ENCODE data around the gene TMEM266.

TMEM266 gene

DNA sequence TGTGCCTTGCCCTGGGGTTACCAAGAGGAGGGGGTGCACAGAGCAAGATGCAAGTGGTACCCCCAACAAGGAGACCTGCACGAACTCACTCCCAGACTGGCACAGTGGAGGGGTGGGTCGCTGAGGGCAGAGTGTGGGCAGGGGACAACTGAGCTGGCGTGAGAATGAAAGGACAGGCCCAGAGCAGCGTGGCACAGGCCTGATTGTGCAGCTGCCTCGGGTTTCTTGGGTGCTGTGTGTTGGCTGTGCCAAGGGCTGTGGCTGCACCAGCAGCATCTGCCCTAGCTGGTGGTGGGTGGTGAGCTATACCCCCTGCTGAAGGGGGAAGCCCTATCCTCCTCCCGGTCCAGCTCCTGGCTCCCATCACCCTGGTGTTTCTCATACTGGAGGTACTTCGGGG lies 92.4 kb downstream of the TMEM266 start:
- Mint-ChIP-seq H3K36me3 (ENCODE audit: low read depth) (no peaks in the 10 kb centered on the region), H3K27ac (no peak overlapping the region), H3K4me3 (no peak overlapping the region), H3K27me3 (ENCODE audit: low read depth, poor library complexity) (peaks cover 43% of the 10 kb centered on the region), H3K9me3 (no peaks in the 10 kb centered on the region), H3K4me1 (peaks cover 38% of the 10 kb centered on the region)
- TF ChIP-seq, protein P1, sequence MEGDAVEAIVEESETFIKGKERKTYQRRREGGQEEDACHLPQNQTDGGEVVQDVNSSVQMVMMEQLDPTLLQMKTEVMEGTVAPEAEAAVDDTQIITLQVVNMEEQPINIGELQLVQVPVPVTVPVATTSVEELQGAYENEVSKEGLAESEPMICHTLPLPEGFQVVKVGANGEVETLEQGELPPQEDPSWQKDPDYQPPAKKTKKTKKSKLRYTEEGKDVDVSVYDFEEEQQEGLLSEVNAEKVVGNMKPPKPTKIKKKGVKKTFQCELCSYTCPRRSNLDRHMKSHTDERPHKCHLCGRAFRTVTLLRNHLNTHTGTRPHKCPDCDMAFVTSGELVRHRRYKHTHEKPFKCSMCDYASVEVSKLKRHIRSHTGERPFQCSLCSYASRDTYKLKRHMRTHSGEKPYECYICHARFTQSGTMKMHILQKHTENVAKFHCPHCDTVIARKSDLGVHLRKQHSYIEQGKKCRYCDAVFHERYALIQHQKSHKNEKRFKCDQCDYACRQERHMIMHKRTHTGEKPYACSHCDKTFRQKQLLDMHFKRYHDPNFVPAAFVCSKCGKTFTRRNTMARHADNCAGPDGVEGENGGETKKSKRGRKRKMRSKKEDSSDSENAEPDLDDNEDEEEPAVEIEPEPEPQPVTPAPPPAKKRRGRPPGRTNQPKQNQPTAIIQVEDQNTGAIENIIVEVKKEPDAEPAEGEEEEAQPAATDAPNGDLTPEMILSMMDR (IDR thresholded peaks at IDR 0.05) = no peak
- DNase-seq = no peak

DNA sequence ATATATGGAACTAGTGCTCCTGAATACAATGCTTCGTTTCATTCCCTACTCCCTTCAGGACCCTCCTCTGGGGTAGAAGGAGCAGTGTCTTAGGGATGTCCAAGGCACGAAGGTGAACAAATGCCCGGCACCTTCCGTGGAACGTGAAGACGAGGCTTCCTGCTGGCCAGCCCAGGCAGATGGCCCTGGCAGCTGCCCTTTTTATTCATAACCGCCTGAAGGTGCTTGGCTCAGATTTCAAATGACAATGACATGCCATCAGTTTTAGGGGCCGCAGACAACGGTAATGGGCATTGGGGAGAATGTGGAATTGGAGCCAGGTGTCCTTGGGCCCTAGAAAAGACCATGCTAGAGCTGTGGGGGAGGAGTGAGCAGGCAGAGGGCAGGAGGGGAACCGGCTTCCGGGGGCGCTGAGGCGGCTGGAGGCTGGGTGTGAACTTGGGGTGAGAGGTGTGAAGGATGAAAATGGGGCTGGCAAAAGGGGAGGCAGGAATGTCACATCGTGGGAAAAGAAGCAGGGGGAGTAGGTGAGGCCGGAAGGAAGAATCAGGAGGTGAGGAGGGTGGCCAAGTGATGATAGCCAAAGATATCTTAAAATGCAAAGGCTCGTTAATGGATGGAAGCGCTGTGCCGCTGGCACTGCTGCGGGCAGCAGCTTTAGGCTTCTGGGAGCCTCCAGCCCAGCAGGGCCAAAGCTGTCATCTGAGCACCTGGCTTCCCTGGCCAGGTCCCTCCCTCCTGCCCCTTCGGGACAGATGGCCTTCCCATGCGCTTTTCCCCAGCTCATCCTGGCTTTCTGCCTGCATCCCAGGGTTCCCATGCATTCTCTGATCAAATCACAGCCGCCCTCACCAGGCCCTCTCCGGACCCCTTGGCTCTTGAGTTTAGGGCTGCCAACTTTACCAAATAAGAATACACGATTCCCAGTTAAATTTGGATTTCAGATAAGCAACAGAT lies 93.7 kb downstream of the TMEM266 start:
- H3K4me3 Mint-ChIP-seq = no peak overlapping the region
- DNase-seq = no peak
- H3K27ac Mint-ChIP-seq = no peak overlapping the region
- H3K9me3 Mint-ChIP-seq = no peaks in the 10 kb centered on the region
- H3K36me3 Mint-ChIP-seq (ENCODE audit: low read depth) = no peaks in the 10 kb centered on the region
- peaks cover 39% of the 10 kb centered on the region for H3K4me1 Mint-ChIP-seq
- TF ChIP-seq, protein P1 (IDR thresholded peaks at IDR 0.05) = no peak
- H3K27me3 Mint-ChIP-seq (ENCODE audit: low read depth, poor library complexity) = peaks cover 34% of the 10 kb centered on the region

DNA sequence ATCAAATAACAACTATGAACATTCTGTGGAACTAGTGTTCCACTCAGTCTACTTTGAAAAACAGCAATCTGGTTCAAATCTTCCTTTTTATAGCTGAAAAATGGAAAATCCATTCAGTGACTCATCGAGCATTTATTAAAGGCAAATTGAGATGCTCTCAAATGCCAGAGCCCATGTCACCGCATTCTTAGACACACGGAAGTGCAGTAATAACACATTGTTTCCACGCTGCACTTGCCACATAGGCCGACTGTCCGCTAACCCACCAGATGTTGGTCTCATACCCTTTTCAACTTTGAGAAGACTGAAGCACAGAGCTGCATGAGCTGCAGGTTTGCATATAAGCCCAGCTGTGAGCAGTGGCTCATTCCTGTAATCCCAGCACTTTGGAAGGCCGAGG lies 95.9 kb downstream of the TMEM266 start:
- H3K9me3 Mint-ChIP-seq = no peaks in the 10 kb centered on the region
- H3K36me3 Mint-ChIP-seq (ENCODE audit: low read depth) = no peaks in the 10 kb centered on the region
- no peak for DNase-seq
- no peak overlapping the region for H3K4me3 Mint-ChIP-seq
- H3K27ac Mint-ChIP-seq = no peak overlapping the region
- H3K27me3 Mint-ChIP-seq (ENCODE audit: low read depth, poor library complexity) = peaks cover 33% of the 10 kb centered on the region
- peaks cover 52% of the 10 kb centered on the region for H3K4me1 Mint-ChIP-seq
- TF ChIP-seq, protein P1 (IDR thresholded peaks at IDR 0.05) = no peak

DNA sequence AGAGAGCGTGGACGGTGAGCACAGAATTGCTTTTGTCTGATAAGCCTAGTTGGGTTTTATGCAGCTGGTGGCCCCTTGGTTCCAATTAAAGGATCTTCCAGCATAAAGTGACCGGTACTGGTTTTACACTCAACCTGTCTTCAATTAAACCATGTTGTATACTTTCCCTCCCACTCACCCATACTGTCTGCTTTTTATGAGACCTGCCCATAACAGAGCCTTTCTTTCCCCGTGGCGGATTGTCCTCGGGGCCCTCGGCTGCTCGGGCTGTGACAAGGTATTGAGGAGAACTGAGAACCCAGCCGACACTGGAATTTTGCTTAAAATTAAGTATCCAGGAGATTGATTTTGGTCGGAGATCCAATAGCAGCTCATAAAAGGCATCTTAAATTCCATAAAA lies 98.4 kb downstream of the TMEM266 start:
- Mint-ChIP-seq H3K4me1 (peaks cover 63% of the 10 kb centered on the region), H3K27ac (no peak overlapping the region), H3K36me3 (ENCODE audit: low read depth) (no peaks in the 10 kb centered on the region), H3K9me3 (no peaks in the 10 kb centered on the region), H3K27me3 (ENCODE audit: low read depth, poor library complexity) (peaks cover 26% of the 10 kb centered on the region), H3K4me3 (no peak overlapping the region)
- no peak for DNase-seq
- TF ChIP-seq, protein P1 (IDR thresholded peaks at IDR 0.05) = no peak

DNA sequence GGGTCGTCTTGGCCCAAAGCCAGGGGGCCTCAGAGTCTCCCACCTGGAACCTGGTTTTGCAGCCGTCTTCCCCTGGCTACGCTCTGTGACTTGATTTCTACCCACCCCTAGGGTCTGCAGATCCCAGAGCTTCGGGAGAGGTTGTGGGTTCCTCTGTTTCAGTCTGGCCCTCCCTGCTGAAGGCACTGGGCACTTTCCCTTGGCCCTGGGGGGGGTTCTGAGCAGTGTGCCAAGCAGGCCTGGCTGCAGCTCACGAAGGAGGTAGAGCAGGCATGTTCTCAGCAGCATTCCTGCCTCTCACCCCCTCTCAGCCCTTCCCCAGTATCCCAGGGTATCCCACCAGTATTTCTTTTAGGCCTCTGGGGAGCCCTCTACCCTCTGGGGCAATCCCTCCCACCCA lies 99.0 kb downstream of the TMEM266 start:
- TF ChIP-seq, protein P1 (IDR thresholded peaks at IDR 0.05) = no peak
- DNase-seq = no peak
- peaks cover 20% of the 10 kb centered on the region for H3K27me3 Mint-ChIP-seq (ENCODE audit: low read depth, poor library complexity)
- H3K4me1 Mint-ChIP-seq = peaks cover 64% of the 10 kb centered on the region
- H3K9me3 Mint-ChIP-seq = no peaks in the 10 kb centered on the region
- H3K27ac Mint-ChIP-seq = no peak overlapping the region
- no peaks in the 10 kb centered on the region for H3K36me3 Mint-ChIP-seq (ENCODE audit: low read depth)
- H3K4me3 Mint-ChIP-seq = no peak overlapping the region

DNA sequence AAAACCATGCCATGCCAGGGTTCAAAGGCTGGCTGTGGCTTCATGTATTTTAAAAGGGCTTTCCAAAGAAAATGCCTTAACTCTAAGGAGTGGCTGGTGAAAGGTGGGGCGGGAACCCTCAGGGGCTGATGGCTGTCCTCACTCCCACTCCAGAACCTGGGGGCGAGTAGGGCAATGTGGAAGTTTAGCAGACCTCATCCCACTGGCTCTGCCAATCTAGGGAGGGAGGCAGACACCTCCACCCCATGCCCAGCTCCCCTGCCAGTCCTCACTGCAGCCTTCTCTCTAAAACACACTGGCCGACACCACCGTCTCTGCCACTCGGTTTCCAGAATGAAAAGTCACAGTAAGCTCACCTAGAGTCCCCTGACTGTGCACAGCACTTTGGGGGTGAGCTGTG lies 99.5 kb downstream of the TMEM266 start:
- Mint-ChIP-seq H3K36me3 (ENCODE audit: low read depth) (no peaks in the 10 kb centered on the region), H3K4me3 (no peak overlapping the region), H3K9me3 (no peaks in the 10 kb centered on the region), H3K27me3 (ENCODE audit: low read depth, poor library complexity) (peaks cover 20% of the 10 kb centered on the region), H3K4me1 (peaks cover 65% of the 10 kb centered on the region), H3K27ac (no peak overlapping the region)
- TF ChIP-seq, protein P1 (IDR thresholded peaks at IDR 0.05) = no peak
- no peak for DNase-seq

All from nephron progenitor cell (in vitro differentiated cells).